SIG-M5 treated with dmso at 0.1 percent for 504 hours (cell line): Measurements from ENCODE around the gene VCY.
"Not testable (repeated sequence)": the region's sequence is repeated elsewhere in the genome, so short reads cannot be mapped to it uniquely, and the experiment has no call there.

Experiments
- DNase-seq: peaks from one replicate; lab custom pipeline; 2025; ENCODE audit not compliant: unreplicated experiment; lab: John Stamatoyannopoulos, UW

The VCY gene

GRCh38 chrY:13986373-13986772, at the start of gene VCY:
TSS of gene VCY (minus strand) at chrY:13986473. CDS start at chrY:13986440, 33 bp downstream.
- DNase-seq: not testable (repeated sequence)

GRCh38 chrY:14030395-14030794, 44.1 kb upstream of the VCY start:
- DNase-seq: not testable (repeated sequence)

GRCh38 chrY:14011916-14012315, 25.6 kb upstream of the VCY start:
- DNase-seq: not testable (repeated sequence)

- not testable (repeated sequence) for DNase-seq
These were observed 43.9 kb downstream of the VCY start for GRCh38 chrY:13942406-13942805.
